ENCODE measurements around the gene RPS15.

RPS15 gene

DNA sequence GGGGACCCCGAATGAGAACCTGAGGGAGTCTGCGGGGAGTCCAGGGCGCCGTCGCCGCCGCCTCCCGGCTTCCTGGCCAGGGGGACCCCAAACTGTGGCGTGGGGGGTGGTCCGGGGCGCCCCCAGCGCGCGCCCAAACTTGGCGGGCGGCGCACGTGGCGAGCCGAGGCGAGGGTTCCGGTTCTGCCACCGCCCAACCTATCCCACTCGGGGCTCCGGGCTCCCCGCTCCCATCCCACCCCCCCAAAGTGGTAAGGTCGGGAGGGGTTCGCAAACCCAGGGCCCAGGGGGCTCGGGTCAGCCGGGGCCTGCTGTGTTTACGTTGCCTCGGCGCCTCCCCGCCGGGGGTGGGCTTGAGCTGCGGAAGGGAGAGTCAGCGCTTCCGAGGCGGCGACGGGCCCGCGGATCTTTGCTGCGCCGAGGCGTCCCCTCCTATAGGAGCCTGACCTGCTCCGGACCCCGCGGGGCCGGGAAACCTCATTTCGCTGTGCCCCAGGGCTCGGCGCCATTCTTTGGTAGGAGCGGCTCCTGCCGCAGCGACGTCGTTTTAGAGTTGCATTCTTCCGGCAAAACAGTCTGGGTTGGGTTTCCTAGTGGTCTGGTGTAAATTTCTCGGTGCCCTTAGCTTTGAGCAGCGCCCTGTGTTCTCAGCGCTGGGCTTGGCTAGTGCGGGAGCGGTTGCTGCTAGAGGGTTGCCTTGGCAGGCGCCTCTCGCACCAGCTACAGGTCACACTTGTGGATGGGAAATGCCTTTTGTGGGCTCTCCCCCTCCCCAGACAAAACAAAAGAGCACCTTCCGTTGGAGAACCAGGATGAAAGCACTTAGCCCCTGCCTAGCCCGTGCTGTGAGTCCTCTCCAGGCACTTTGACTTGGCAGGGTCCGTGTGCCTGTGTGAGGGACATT, 29.6 kb upstream of the RPS15 start:
- Histone ChIP-seq H3K9ac (ENCODE audit: low read depth, low read length) (peak overlapping the region; percentile 94), H3K4me1 (ENCODE audit: control insufficient read depth, insufficient read depth, low read length) (peaks cover 4% of the 10 kb centered on the region), H3K4me3 (ENCODE audit: low read depth, low read length) (peak overlapping the region; percentile 86), H3K27me3 (ENCODE audit: control insufficient read depth, insufficient read depth, low read length) (no peaks in the 10 kb centered on the region), H3K36me3 (ENCODE audit: control insufficient read depth, insufficient read depth, low read length) (peaks cover 36% of the 10 kb centered on the region), H3K9me3 (ENCODE audit: control insufficient read depth, insufficient read depth, low read length) (no peaks in the 10 kb centered on the region)

DNA sequence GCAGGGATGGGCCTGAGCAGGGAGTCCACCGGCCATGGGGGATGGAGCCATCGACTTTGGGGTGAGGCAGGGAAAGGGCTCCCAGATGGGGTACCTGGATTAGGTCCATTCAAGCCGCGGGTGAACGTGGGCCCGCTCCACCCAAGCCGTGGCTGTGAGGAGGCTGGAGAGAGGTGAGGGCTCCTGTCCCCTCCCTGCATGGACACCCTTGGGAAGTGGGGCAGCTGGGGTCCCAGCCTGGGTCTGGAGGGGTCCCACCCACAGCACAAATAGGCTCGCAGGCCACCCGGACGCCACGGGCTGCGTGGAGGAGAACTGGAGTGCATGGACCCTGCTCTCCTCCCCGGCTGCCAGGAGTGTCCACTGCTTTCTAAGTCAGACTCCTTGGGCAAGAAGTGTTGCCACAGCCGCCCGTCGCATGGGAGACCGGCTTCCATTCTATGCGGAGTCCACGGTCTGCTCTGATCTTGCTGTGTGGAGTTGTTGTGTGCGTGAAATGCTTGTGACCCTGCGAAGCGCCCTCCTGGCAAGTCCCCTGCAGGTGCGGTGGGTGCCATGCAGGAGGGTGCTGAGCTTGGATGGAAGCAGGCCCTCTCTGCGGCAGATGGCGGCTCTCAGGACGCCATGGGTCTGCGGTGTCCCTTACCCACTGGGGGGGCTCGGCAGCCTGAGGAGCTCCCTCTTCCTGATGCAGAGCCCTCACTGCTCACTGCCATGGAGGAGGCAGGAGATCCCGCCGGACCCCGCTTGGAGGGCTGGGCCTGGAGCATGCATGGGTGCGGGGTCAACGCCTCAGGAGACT, 28.8 kb upstream of the RPS15 start:
- Histone ChIP-seq H3K9me3 (ENCODE audit: control insufficient read depth, insufficient read depth, low read length) (no peaks in the 10 kb centered on the region), H3K9ac (ENCODE audit: low read depth, low read length) (peak overlapping the region; percentile 94), H3K36me3 (ENCODE audit: control insufficient read depth, insufficient read depth, low read length) (peaks cover 36% of the 10 kb centered on the region), H3K4me3 (ENCODE audit: low read depth, low read length) (peak overlapping the region; percentile 86), H3K27me3 (ENCODE audit: control insufficient read depth, insufficient read depth, low read length) (no peaks in the 10 kb centered on the region), H3K4me1 (ENCODE audit: control insufficient read depth, insufficient read depth, low read length) (peaks cover 4% of the 10 kb centered on the region)

DNA sequence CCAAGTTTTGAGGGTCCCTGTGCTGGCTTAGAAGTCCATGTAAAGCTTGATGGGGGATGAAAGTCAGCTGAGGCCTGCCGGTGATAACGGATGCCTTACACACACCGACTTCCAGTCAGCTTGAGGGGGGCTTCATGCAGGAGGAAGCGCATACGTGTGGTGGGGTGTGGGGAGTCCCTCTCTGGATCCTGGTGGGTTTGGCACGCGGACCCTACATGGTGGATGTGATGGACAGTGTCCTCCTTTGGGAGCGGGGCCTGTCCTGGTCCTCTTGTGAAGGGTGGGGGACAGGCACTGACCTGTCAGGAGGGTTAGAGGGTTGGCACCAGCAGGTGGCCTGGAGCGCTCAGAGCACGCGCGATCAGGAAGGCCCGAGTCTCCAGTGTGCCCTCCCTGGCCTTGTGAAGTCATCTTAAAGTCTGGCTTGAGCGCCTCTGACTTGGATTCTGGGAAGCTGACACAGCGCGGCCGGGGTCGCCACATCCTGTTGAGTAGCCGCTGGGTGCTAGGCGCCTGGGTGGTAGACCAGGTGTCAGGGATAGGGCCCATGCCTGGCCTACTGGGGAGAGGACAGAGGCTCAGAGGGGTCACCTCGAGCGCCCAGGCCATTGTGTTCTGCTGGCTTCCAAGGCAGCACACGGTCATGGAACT, 27.9 kb upstream of the RPS15 start:
- peaks cover 36% of the 10 kb centered on the region for H3K36me3 ChIP-seq (ENCODE audit: control insufficient read depth, insufficient read depth, low read length)
- H3K4me3 ChIP-seq (ENCODE audit: low read depth, low read length): peak overlapping the region; percentile 30
- no peaks in the 10 kb centered on the region for H3K9me3 ChIP-seq (ENCODE audit: control insufficient read depth, insufficient read depth, low read length)
- H3K9ac ChIP-seq (ENCODE audit: low read depth, low read length): no peak overlapping the region
- H3K4me1 ChIP-seq (ENCODE audit: control insufficient read depth, insufficient read depth, low read length): peaks cover 4% of the 10 kb centered on the region
- H3K27me3 ChIP-seq (ENCODE audit: control insufficient read depth, insufficient read depth, low read length): no peaks in the 10 kb centered on the region

GRCh38 chr19:1410789-1411188, 27.4 kb upstream of the RPS15 start:
- H3K4me3 ChIP-seq (ENCODE audit: low read depth, low read length): no peak overlapping the region
- H3K9ac ChIP-seq (ENCODE audit: low read depth, low read length): peak overlapping the region; percentile 73
- no peaks in the 10 kb centered on the region for H3K9me3 ChIP-seq (ENCODE audit: control insufficient read depth, insufficient read depth, low read length)
- peaks cover 37% of the 10 kb centered on the region for H3K36me3 ChIP-seq (ENCODE audit: control insufficient read depth, insufficient read depth, low read length)
- peaks cover 7% of the 10 kb centered on the region for H3K4me1 ChIP-seq (ENCODE audit: control insufficient read depth, insufficient read depth, low read length)
- no peaks in the 10 kb centered on the region for H3K27me3 ChIP-seq (ENCODE audit: control insufficient read depth, insufficient read depth, low read length)

- H3K9ac ChIP-seq (ENCODE audit: low read depth, low read length): peak overlapping the region; percentile 73
- H3K36me3 ChIP-seq (ENCODE audit: control insufficient read depth, insufficient read depth, low read length): peaks cover 43% of the 10 kb centered on the region
These were observed 26.7 kb upstream of the RPS15 start for GRCh38 chr19:1411255-1412191.

GRCh38 chr19:1412323-1412923, 25.8 kb upstream of the RPS15 start:
- Histone ChIP-seq H3K36me3 (ENCODE audit: control insufficient read depth, insufficient read depth, low read length) (peaks cover 47% of the 10 kb centered on the region), H3K9me3 (ENCODE audit: control insufficient read depth, insufficient read depth, low read length) (no peaks in the 10 kb centered on the region), H3K4me3 (ENCODE audit: low read depth, low read length) (no peak overlapping the region), H3K27me3 (ENCODE audit: control insufficient read depth, insufficient read depth, low read length) (no peaks in the 10 kb centered on the region), H3K9ac (ENCODE audit: low read depth, low read length) (no peak overlapping the region), H3K4me1 (ENCODE audit: control insufficient read depth, insufficient read depth, low read length) (peaks cover 16% of the 10 kb centered on the region)

More at GRCh38 chr19:1411255-1412191, 26.7 kb upstream of the RPS15 start:
- no peaks in the 10 kb centered on the region for H3K9me3 ChIP-seq (ENCODE audit: control insufficient read depth, insufficient read depth, low read length)
- no peak overlapping the region for H3K4me3 ChIP-seq (ENCODE audit: low read depth, low read length)
- H3K27me3 ChIP-seq (ENCODE audit: control insufficient read depth, insufficient read depth, low read length): no peaks in the 10 kb centered on the region
- H3K4me1 ChIP-seq (ENCODE audit: control insufficient read depth, insufficient read depth, low read length): peaks cover 13% of the 10 kb centered on the region

GRCh38 chr19:1412995-1413800, 25.0 kb upstream of the RPS15 start:
- Histone ChIP-seq H3K36me3 (ENCODE audit: control insufficient read depth, insufficient read depth, low read length) (peaks cover 55% of the 10 kb centered on the region), H3K9me3 (ENCODE audit: control insufficient read depth, insufficient read depth, low read length) (no peaks in the 10 kb centered on the region), H3K4me1 (ENCODE audit: control insufficient read depth, insufficient read depth, low read length) (peaks cover 18% of the 10 kb centered on the region), H3K27me3 (ENCODE audit: control insufficient read depth, insufficient read depth, low read length) (no peaks in the 10 kb centered on the region), H3K9ac (ENCODE audit: low read depth, low read length) (no peak overlapping the region), H3K4me3 (ENCODE audit: low read depth, low read length) (no peak overlapping the region)

GRCh38 chr19:1416014-1416841, 22.0 kb upstream of the RPS15 start:
- Histone ChIP-seq H3K4me3 (ENCODE audit: low read depth, low read length) (peak overlapping the region; percentile 35), H3K36me3 (ENCODE audit: control insufficient read depth, insufficient read depth, low read length) (peaks cover 62% of the 10 kb centered on the region), H3K9ac (ENCODE audit: low read depth, low read length) (peak overlapping the region; percentile 81), H3K9me3 (ENCODE audit: control insufficient read depth, insufficient read depth, low read length) (no peaks in the 10 kb centered on the region), H3K27me3 (ENCODE audit: control insufficient read depth, insufficient read depth, low read length) (no peaks in the 10 kb centered on the region), H3K4me1 (ENCODE audit: control insufficient read depth, insufficient read depth, low read length) (peaks cover 14% of the 10 kb centered on the region)

DNA sequence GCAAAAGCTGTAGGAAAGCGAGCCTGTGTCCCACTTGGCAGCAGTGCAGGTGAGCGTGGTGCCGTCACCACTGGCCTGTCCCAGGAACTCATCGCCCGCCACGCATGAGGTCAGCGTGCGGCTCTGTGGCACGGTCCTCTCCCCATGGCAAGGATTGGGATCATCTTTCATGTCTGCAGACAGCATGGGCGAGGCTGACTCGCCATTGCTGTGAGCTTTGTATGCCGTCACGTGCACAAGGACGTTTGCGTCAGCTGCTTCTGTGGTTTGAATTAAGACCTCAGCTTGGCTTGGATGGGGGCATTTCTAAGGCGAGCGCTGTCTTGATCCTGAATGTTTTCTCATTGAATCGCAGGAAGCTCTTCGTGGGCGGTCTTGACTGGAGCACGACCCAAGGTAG, 21.1 kb upstream of the RPS15 start:
- Histone ChIP-seq H3K4me1 (ENCODE audit: control insufficient read depth, insufficient read depth, low read length) (peaks cover 14% of the 10 kb centered on the region), H3K9ac (ENCODE audit: low read depth, low read length) (no peak overlapping the region), H3K36me3 (ENCODE audit: control insufficient read depth, insufficient read depth, low read length) (peaks cover 66% of the 10 kb centered on the region)

More for the DNA sequence above, 21.1 kb upstream of the RPS15 start:
- Histone ChIP-seq H3K4me3 (ENCODE audit: low read depth, low read length) (no peak overlapping the region), H3K27me3 (ENCODE audit: control insufficient read depth, insufficient read depth, low read length) (no peaks in the 10 kb centered on the region), H3K9me3 (ENCODE audit: control insufficient read depth, insufficient read depth, low read length) (no peaks in the 10 kb centered on the region)
